IMR-90 (cell line): ENCODE data around the gene RIBC1. TPM values are rescaled to one million over a fixed set of nuclear protein-coding genes. Genes with fewer than 3 reads are reported as not detected.

Source experiments
- ATAC-seq: fragments of 200-7000 bp; cut with Tn5 transposase; 2 replicates; pipeline ENCODE4 v1.9.1; 2020; ENCODE audit warnings: low read depth, mild to moderate bottlenecking, moderate library complexity
- BruUV-seq: library from RNA; stranded (reverse); fragments of 400-500 nt; replicated peaks from 2 replicates; lab custom pipeline; 2021; lab: Mats Ljungman, UMichigan
- CTCF ChIA-PET: fragments of 300-600 bp; formaldehyde crosslinking; extraction: SDS; loops from one replicate; lab custom pipeline; 2021; ENCODE audit warnings: antibody characterized with exemption; lab: Yijun Ruan, JAX
- POLR2A ChIA-PET: fragments of 300-600 bp; sonication (Branson Sonifier 250); formaldehyde crosslinking; loops from one replicate; lab custom pipeline; 2022; ENCODE audit warnings: antibody characterized with exemption; ENCODE audit not compliant: unreplicated experiment; lab: Charles Lee
- DNase-seq: peaks from one replicate; pipeline ENCODE4 v3.0.0; 2013
- H2AFZ ChIP-seq: replicated peaks from 2 replicates; pipeline ENCODE3; 2013; ENCODE audit warnings: low read length, mild to moderate bottlenecking; ENCODE audit not compliant: poor library complexity
- H2AK5ac ChIP-seq: 2 replicates; pipeline ENCODE4 v1.6.1; 2013; ENCODE audit warnings: low read depth, low read length, inconsistent platforms
- H2AK9ac ChIP-seq: replicated peaks from 2 replicates; pipeline ENCODE3; 2013; ENCODE audit warnings: mild to moderate bottlenecking, low read depth, low read length, moderate library complexity; ENCODE audit not compliant: poor library complexity
- H2BK120ac ChIP-seq: 2 replicates; pipeline ENCODE4 v1.6.1; 2013; ENCODE audit warnings: low read depth, low read length, inconsistent platforms
- H2BK15ac ChIP-seq: 3 replicates; pipeline ENCODE4 v1.6.1; 2013; ENCODE audit warnings: low read depth, low read length, inconsistent platforms
- H2BK20ac ChIP-seq: 2 replicates; pipeline ENCODE4 v1.6.1; 2013; ENCODE audit warnings: low read depth, mild to moderate bottlenecking, inconsistent platforms, low read length, moderate library complexity
- H2BK5ac ChIP-seq: 2 replicates; pipeline ENCODE4 v1.6.1; 2013; ENCODE audit warnings: mild to moderate bottlenecking, low read depth, low read length, inconsistent platforms; ENCODE audit not compliant: poor library complexity, severe bottlenecking
- H3K14ac ChIP-seq: replicated peaks from 2 replicates; pipeline ENCODE4 v1.6.1; 2013; ENCODE audit warnings: low read depth, low read length, inconsistent platforms
- H3K18ac ChIP-seq: 2 replicates; pipeline ENCODE4 v1.6.1; 2013; ENCODE audit warnings: low read depth, low read length, control low read depth
- H3K23ac ChIP-seq: 2 replicates; pipeline ENCODE4 v1.6.1; 2013; ENCODE audit warnings: low read depth, low read length, inconsistent platforms
- H3K27ac ChIP-seq: 2 replicates; pipeline ENCODE4 v1.5.1; 2013; ENCODE audit warnings: mild to moderate bottlenecking, control low read depth, low read length; ENCODE audit not compliant: insufficient read depth
- H3K27me3 ChIP-seq: 2 replicates; pipeline ENCODE4 v1.6.1; 2013; ENCODE audit warnings: low read length; ENCODE audit not compliant: control insufficient read depth, insufficient read depth
- H3K36me3 ChIP-seq: 2 replicates; pipeline ENCODE4 v1.6.1; 2013; ENCODE audit warnings: low read length, mixed read lengths; ENCODE audit not compliant: control insufficient read depth, insufficient read depth
- H3K4ac ChIP-seq: 2 replicates; pipeline ENCODE4 v1.6.1; 2013; ENCODE audit warnings: low read depth, low read length, inconsistent platforms
- H3K4me1 ChIP-seq: 2 replicates; pipeline ENCODE4 v1.6.1; 2013; ENCODE audit warnings: low read length, mixed read lengths; ENCODE audit not compliant: control insufficient read depth, insufficient read depth
- H3K4me2 ChIP-seq: 2 replicates; pipeline ENCODE4 v1.6.1; 2013; ENCODE audit warnings: low read depth, mild to moderate bottlenecking, control low read depth, low read length, moderate library complexity
- H3K4me3 ChIP-seq: 2 replicates; pipeline ENCODE4 v1.5.1; 2013; ENCODE audit warnings: low read depth, mild to moderate bottlenecking, control low read depth, low read length, moderate library complexity; ENCODE audit not compliant: insufficient read depth
- H3K56ac ChIP-seq: 2 replicates; pipeline ENCODE4 v1.6.1; 2013; ENCODE audit warnings: low read length, inconsistent platforms; ENCODE audit not compliant: insufficient read depth; ENCODE audit errors: extremely low read depth
- H3K79me1 ChIP-seq, 2 experiments: 2 replicates each; pipeline ENCODE4 v1.6.1; 2013; ENCODE audit warnings: low read length in 2 of 2, inconsistent platforms in 1 of 2, low read depth in 1 of 2
- H3K9ac ChIP-seq: 2 replicates; pipeline ENCODE4 v1.6.1; 2013; ENCODE audit warnings: low read depth, low read length, control low read depth
- H3K9me1 ChIP-seq: 2 replicates; pipeline ENCODE4 v1.6.1; 2013; ENCODE audit warnings: low read length, inconsistent platforms; ENCODE audit not compliant: insufficient read depth
- H3K9me3 ChIP-seq: 2 replicates; pipeline ENCODE4 v1.6.1; 2013; ENCODE audit warnings: low read length; ENCODE audit not compliant: control insufficient read depth, insufficient read depth
- H4K20me1 ChIP-seq: 2 replicates; pipeline ENCODE4 v1.6.1; 2013; ENCODE audit warnings: low read length, inconsistent platforms; ENCODE audit not compliant: insufficient read depth
- H4K5ac ChIP-seq: 2 replicates; pipeline ENCODE4 v1.6.1; 2013; ENCODE audit warnings: mild to moderate bottlenecking, low read depth, low read length, control low read depth
- H4K8ac ChIP-seq, 2 experiments: 2 replicates each; pipeline ENCODE4 v1.6.1; 2013; ENCODE audit warnings: low read depth in 2 of 2, low read length in 2 of 2, control low read depth in 1 of 2, inconsistent platforms in 1 of 2
- H4K91ac ChIP-seq: 2 replicates; pipeline ENCODE4 v1.6.1; 2013; ENCODE audit warnings: low read depth, low read length, inconsistent platforms; ENCODE audit not compliant: insufficient read depth
- CEBPB ChIP-seq: IDR thresholded peaks from 2 replicates; pipeline ENCODE4 v1.6.1; 2012; ENCODE audit warnings: low read depth, low read length, improper control_type of control experiment
- CHD1 ChIP-seq: IDR thresholded peaks from 2 replicates; pipeline ENCODE4 v1.6.1; 2012; ENCODE audit warnings: low read depth, low read length, improper control_type of control experiment
- ELK1 ChIP-seq: fragments of 150-350 bp; IDR thresholded peaks from 2 replicates; pipeline ENCODE4 v1.6.1; 2016; ENCODE audit warnings: low read depth, mild to moderate bottlenecking, low read length, moderate library complexity, borderline replicate concordance
- MAFK ChIP-seq: IDR thresholded peaks from 2 replicates; pipeline ENCODE4 v1.6.1; 2012; ENCODE audit warnings: low read depth, low read length, improper control_type of control experiment
- POLR2A ChIP-seq: IDR thresholded peaks from 2 replicates; pipeline ENCODE4 v1.6.1; 2012; ENCODE audit warnings: mild to moderate bottlenecking, low read depth, low read length
- RCOR1 ChIP-seq: IDR thresholded peaks from 2 replicates; pipeline ENCODE4 v1.6.1; 2012; ENCODE audit warnings: mild to moderate bottlenecking, low read length, improper control_type of control experiment; ENCODE audit not compliant: insufficient replicate concordance
- RFX5 ChIP-seq: IDR thresholded peaks from 2 replicates; pipeline ENCODE4 v1.8.0; 2012; ENCODE audit warnings: low read depth, mild to moderate bottlenecking, low read length, moderate library complexity
- SMC3 ChIP-seq: fragments of 150-350 bp; IDR thresholded peaks from 2 replicates; pipeline ENCODE4 v1.6.1; 2016; ENCODE audit warnings: low read depth, mild to moderate bottlenecking, antibody characterized with exemption, low read length, moderate library complexity
- USF2 ChIP-seq: fragments of 150-350 bp; IDR thresholded peaks from 2 replicates; pipeline ENCODE4 v1.6.1; 2017; ENCODE audit warnings: mild to moderate bottlenecking, antibody characterized with exemption, low read length, low read depth
- dilution Hi-C: fragments of 300-500 bp; cut with HindIII; formaldehyde crosslinking; loops from one replicate; pipeline ENCODE4 v1.14.3; 2018; ENCODE audit warnings: low sequenced_read_pairs; ENCODE audit not compliant: unreplicated experiment
- in situ Hi-C: fragments of 300-500 bp; cut with MboI; formaldehyde crosslinking; loops from 3 replicates; pipeline ENCODE4 v1.14.3; 2019; ENCODE audit warnings: low sequenced_read_pairs, inconsistent platforms, mixed read lengths
- intact Hi-C: fragments of 100-400 bp; cut with micrococcal nuclease; formaldehyde crosslinking; loops from 2 replicates; pipeline ENCODE4 v1.10.0; 2022
- polyA plus RNA-seq, 3 experiments: library from polyadenylated mRNA; depleted of rRNA; stranded (reverse); fragments of >200 nt; gene quantifications; 2 replicates each; pipeline ENCODE4 v1.2.3, GENCODE V29; 2012; ENCODE audit warnings: low replicate concordance in 1 of 3
- total RNA-seq: library from RNA; depleted of rRNA; stranded (reverse); fragments of >200 nt; gene quantifications from 2 replicates; pipeline ENCODE4 v1.2.3, GENCODE V29; 2012

The RIBC1 gene
- total and polyA plus RNA-seq, 2 of the 4 experiments (the other 2 are of a cell fraction): 0.31 to 0.36 TPM

GRCh38 chrX:53452812-53453211 is 30.1 kb downstream of the RIBC1 start:
- Histone ChIP-seq H2BK15ac (no peak overlapping the region), H3K27ac (no peak overlapping the region), H3K23ac (no peak overlapping the region), H3K36me3 (no peaks in the 10 kb centered on the region), H4K8ac (no peak overlapping the region), H3K79me1 (no peaks in the 10 kb centered on the region), H3K4ac (no peak overlapping the region), H3K4me2 (no peak overlapping the region), H3K14ac (no peak overlapping the region), H3K4me3 (no peak overlapping the region), H3K9me1 (no peaks in the 10 kb centered on the region), H3K9ac (no peak overlapping the region), H2AFZ (no peak overlapping the region), H3K56ac (no peak overlapping the region), H2AK9ac (no peak overlapping the region), H3K9me3 (no peaks in the 10 kb centered on the region), H3K27me3 (peaks cover 5% of the 10 kb centered on the region), H2BK20ac (no peak overlapping the region), H4K20me1 (no peaks in the 10 kb centered on the region; the same call in 1 of the 2 replicates), H3K4me1 (peaks cover 2% of the 10 kb centered on the region; the same call in 1 of the 2 replicates), H3K18ac (no peak overlapping the region), H2AK5ac (no peak overlapping the region), H4K91ac (no peak overlapping the region), H2BK120ac (no peak overlapping the region), H2BK5ac (no peak overlapping the region), H4K5ac (no peak overlapping the region)
- dilution Hi-C loops (no loop called here), intact Hi-C loops (no loop called here), in situ Hi-C loops (no loop called here)
- ChIA-PET CTCF (interaction anchor here (0.8 kb wide), 1 partner anchor 73 kb away, joined by 3 read pairs; no protein-coding TSS in a partner anchor), POLR2A (no interaction called here)
- DNase-seq (no peak), ATAC-seq (no peak)
- no TSS peak for BruUV-seq
- no peak for TF ChIP-seq POLR2A
- TF ChIP-seq SMC3: no peak
- no peak for TF ChIP-seq MAFK
- no peak for TF ChIP-seq CEBPB
- no peak for TF ChIP-seq USF2
- TF ChIP-seq ELK1: no peak
- TF ChIP-seq RFX5: no peak
- TF ChIP-seq RCOR1: no peak
- no peak for TF ChIP-seq CHD1
